Liver (tissue), 9 donors: ENCODE data around the gene FXYD7. TPM values are rescaled to one million over a fixed set of nuclear protein-coding genes. Genes with fewer than 3 reads are reported as not detected.

ENCODE experiments used
- DNase-seq: peaks from one replicate; pipeline ENCODE4 v3.0.0-alpha.2; 2017; ENCODE audit warnings: low spot score
- H3K27ac ChIP-seq, 2 donors: one replicate each; pipeline ENCODE4 v1.7.0; 2013; ENCODE audit warnings: inconsistent platforms in 2 of 2, low read length in 2 of 2, control low read depth in 1 of 2, low read depth in 1 of 2, mild to moderate bottlenecking in 1 of 2
- H3K27me3 ChIP-seq, 4 donors: one replicate each; pipeline versions ENCODE4 v1.6.1 to v1.7.0; 2013; ENCODE audit warnings: low read length in 3 of 4, inconsistent platforms in 1 of 4, mild to moderate bottlenecking in 1 of 4, moderate library complexity in 1 of 4; ENCODE audit not compliant: control insufficient read depth in 4 of 4, insufficient read depth in 4 of 4
- H3K36me3 ChIP-seq, 4 donors: one replicate each; pipeline versions ENCODE4 v1.6.1 to v1.7.0; 2013; ENCODE audit warnings: low read length in 3 of 4, mild to moderate bottlenecking in 3 of 4, low read depth in 1 of 4, moderate library complexity in 1 of 4; ENCODE audit not compliant: control insufficient read depth in 4 of 4, insufficient read depth in 3 of 4
- H3K4me1 ChIP-seq, 4 donors: one replicate each; pipeline versions ENCODE4 v1.6.1 to v1.7.0; 2013; ENCODE audit warnings: low read length in 3 of 4, mild to moderate bottlenecking in 3 of 4, moderate library complexity in 1 of 4; ENCODE audit not compliant: control insufficient read depth in 4 of 4, insufficient read depth in 4 of 4
- H3K4me3 ChIP-seq, 3 donors: one replicate each; pipeline versions ENCODE4 v1.6.1 to v1.7.0; 2013; ENCODE audit warnings: low read length in 3 of 3, control low read depth in 1 of 3, low read depth in 1 of 3, mild to moderate bottlenecking in 1 of 3
- H3K9ac ChIP-seq, 2 donors: one replicate each; pipeline ENCODE4 v1.7.0; 2013; ENCODE audit warnings: low read length in 2 of 2, mild to moderate bottlenecking in 2 of 2, moderate library complexity in 2 of 2, control low read depth in 1 of 2, low read depth in 1 of 2
- H3K9me3 ChIP-seq, 4 donors: one replicate each; pipeline versions ENCODE4 v1.6.1 to v1.7.0; 2013; ENCODE audit warnings: low read length in 3 of 4; ENCODE audit not compliant: control insufficient read depth in 4 of 4
- CTCF ChIP-seq: fragments of 150-350 bp; IDR thresholded peaks from 2 replicates; pipeline ENCODE4 v1.5.1; 2017; ENCODE audit warnings: improper control_type of control experiment, low read depth, low read length; ENCODE audit not compliant: missing input control
- EGR1 ChIP-seq, 2 donors: IDR thresholded peaks; 2 replicates each; pipeline ENCODE4 v1.6.1; 2016 to 2018; ENCODE audit warnings: antibody characterized with exemption in 2 of 2, low read depth in 2 of 2
- FOXA2 ChIP-seq: IDR thresholded peaks from 2 replicates; pipeline ENCODE4 v1.6.1; 2016; ENCODE audit warnings: antibody characterized with exemption
- GABPA ChIP-seq, 2 donors: IDR thresholded peaks in 1 of 2; conservative IDR thresholded peaks in 1 of 2; 2 replicates each; pipeline ENCODE4 v1.6.1; 2016; ENCODE audit warnings: antibody characterized with exemption in 2 of 2, mild to moderate bottlenecking in 1 of 2, moderate library complexity in 1 of 2
- HNF4G ChIP-seq: IDR thresholded peaks from 2 replicates; pipeline ENCODE4 v1.6.1; 2016; ENCODE audit warnings: antibody characterized with exemption
- JUND ChIP-seq, 2 donors: IDR thresholded peaks; 2 replicates each; pipeline ENCODE4 v1.6.1; 2016; ENCODE audit warnings: antibody characterized with exemption in 2 of 2
- MAX ChIP-seq: IDR thresholded peaks from 2 replicates; pipeline ENCODE4 v1.6.1; 2016; ENCODE audit warnings: antibody characterized with exemption
- NR2F2 ChIP-seq: IDR thresholded peaks from 2 replicates; pipeline ENCODE4 v1.6.1; 2016; ENCODE audit warnings: antibody characterized with exemption
- REST ChIP-seq: IDR thresholded peaks from 2 replicates; pipeline ENCODE4 v1.6.1; 2016; ENCODE audit warnings: antibody characterized with exemption, mild to moderate bottlenecking
- SP1 ChIP-seq: IDR thresholded peaks from 2 replicates; pipeline ENCODE4 v1.6.1; 2018; ENCODE audit warnings: antibody characterized with exemption, mild to moderate bottlenecking
- TAF1 ChIP-seq: conservative IDR thresholded peaks from 2 replicates; pipeline ENCODE4 v1.6.1; 2016; ENCODE audit warnings: antibody characterized with exemption, mild to moderate bottlenecking
- YY1 ChIP-seq: IDR thresholded peaks from 2 replicates; pipeline ENCODE4 v1.6.1; 2016; ENCODE audit warnings: antibody characterized with exemption, mild to moderate bottlenecking
- ZBTB33 ChIP-seq: IDR thresholded peaks from 2 replicates; pipeline ENCODE4 v1.6.1; 2016; ENCODE audit warnings: antibody characterized with exemption
- WGBS: extraction: QIAGEN DNeasy Blood & Tissue Kit; methylation state at CpG from one replicate; pipeline ENCODE4 v1.1.7; 2013; 5-methylcytosine and 5-hydroxymethylcytosine counted together
- polyA plus RNA-seq, 2 donors: library from polyadenylated mRNA; stranded (reverse) in 1 of 2; unstranded in 1 of 2; fragments of 200-250 nt in 1 of 2; fragments of >200 nt in 1 of 2; fragmentation: Nextera tagmentation in 1 of 2; extraction: Ambion mirVana in 1 of 2; gene quantifications; one replicate each; pipeline versions ENCODE4 v1.2.1 to v1.2.3, GENCODE V29; 2013 to 2015
- total RNA-seq, 2 donors: library from RNA; depleted of rRNA; stranded (reverse); fragments of >200 nt; gene quantifications; one replicate each; pipeline ENCODE4 v1.2.3, GENCODE V29; 2014
- donor health status: healthy.
- donor health status: healthy.
- donor health status: healthy.
- donor health status: healthy.
- donor health status: healthy.

The FXYD7 gene
- total and polyA plus RNA-seq, 4 donors: 0.08 to 0.09 TPM; not detected in 2

GRCh38 chr19:35126624-35126959 is 16.5 kb upstream of the FXYD7 start:
- DNase-seq: no peak
- Histone ChIP-seq H3K9me3 (no peaks in the 10 kb centered on the region), H3K36me3 (no peaks in the 10 kb centered on the region), H3K9ac (no peak overlapping the region), H3K27ac (no peak overlapping the region), H3K4me3 (no peak overlapping the region), H3K4me1 (peaks cover 4 to 15% (median 11%) of the 10 kb centered on the region in 4 donors), H3K27me3 (no peaks in the 10 kb centered on the region)
- TF ChIP-seq TAF1 (no peak), EGR1 (IDR thresholded peaks at IDR 0.05; ENCODE audit: low read depth in 2 of 2) (no peak), GABPA (IDR thresholded peaks at IDR 0.05 in 1 of 2, conservative IDR thresholded peaks at IDR 0.05 in 1 of 2) (no peak)
- 81% methylated on average over 20 of the region's 20 CpGs for WGBS

- H3K4me1 ChIP-seq: peaks cover 4 to 15% (median 11%) of the 10 kb centered on the region in 4 donors
- H3K27ac ChIP-seq: no peak overlapping the region
- TF ChIP-seq FOXA2: no peak
- TF ChIP-seq EGR1 (IDR thresholded peaks at IDR 0.05; ENCODE audit: low read depth in 2 of 2): no peak
- TF ChIP-seq TAF1: no peak
- no peak for TF ChIP-seq SP1
- no peak for TF ChIP-seq JUND (IDR thresholded peaks at IDR 0.05)
- TF ChIP-seq REST: no peak
- no peak for TF ChIP-seq GABPA (IDR thresholded peaks at IDR 0.05 in 1 of 2, conservative IDR thresholded peaks at IDR 0.05 in 1 of 2)
- TF ChIP-seq YY1: no peak
- TF ChIP-seq HNF4G: no peak
- TF ChIP-seq CTCF: no peak
- TF ChIP-seq NR2F2: no peak
- no peak for TF ChIP-seq MAX
- TF ChIP-seq ZBTB33: no peak
- no peaks in the 10 kb centered on the region for H3K9me3 ChIP-seq
- H3K36me3 ChIP-seq: no peaks in the 10 kb centered on the region
- no peaks in the 10 kb centered on the region for H3K27me3 ChIP-seq
- no peak overlapping the region for H3K4me3 ChIP-seq
- DNase-seq: no peak
- WGBS: 89% methylated on average over 7 of the region's 7 CpGs
- no peak overlapping the region for H3K9ac ChIP-seq
Observed at GRCh38 chr19:35127871-35128270, 15.2 kb upstream of the FXYD7 start.
